ENCODE data around the gene CFAP119. TPM values are rescaled to one million over a fixed set of nuclear protein-coding genes. Genes with fewer than 3 reads are reported as not detected.
"Not testable (repeated sequence)": the region's sequence is repeated elsewhere in the genome, so short reads cannot be mapped to it uniquely, and the experiment has no call there.

CFAP119 gene
- polyA plus RNA-seq (ENCODE audit: insufficient read length in 10 of 10) = 1 to 10 TPM in 9 of 10 donors, under 1 TPM in 1; 0.42 to 2.0 (median 1.8) TPM
- long read RNA-seq, donor 1 = 0 reads
- long read RNA-seq, donor 2, partial matches to known transcripts = 0 of 1 reads
- long read RNA-seq, donor 2, other reads (novel, unspliced or antisense) = 0 of 1 reads
- long read RNA-seq, donor 3 = 0 reads
- long read RNA-seq, donor 4 = 0 reads
- long read RNA-seq, donor 5 = 0 reads
- long read RNA-seq, donor 6 = 0 reads
- long read RNA-seq, donor 7, partial matches to known transcripts = 5 of 5 reads
- long read RNA-seq, donor 7, other reads (novel, unspliced or antisense) = 0 of 5 reads
- long read RNA-seq, donor 8 = 0 reads
- long read RNA-seq, donor 9 = 0 reads

GRCh38 chr16:30761928-30762902, at the start of gene CFAP119, which contains the start of gene RNF40:
Gene CFAP119 (minus strand): TSS chr16:30762062. CDS start chr16:30761748, 314 bp downstream.
Gene RNF40 (plus strand): TSS chr16:30762322. CDS start chr16:30762546, 224 bp downstream.
- peak; percentile 98 to 100 (median 99) for DNase-seq

- DNase-seq = not testable (repeated sequence)
Measured at GRCh38 chr16:30809675-30810074, 47.8 kb upstream of the CFAP119 start.

- not testable (repeated sequence) for DNase-seq
Measured at GRCh38 chr16:30808890-30809426, 47.1 kb upstream of the CFAP119 start.

- no peak for DNase-seq
Measured at GRCh38 chr16:30808146-30808545, 46.3 kb upstream of the CFAP119 start.

- peak; percentile 80 to 95 (median 92) for DNase-seq
Measured at GRCh38 chr16:30805370-30806169, 43.7 kb upstream of the CFAP119 start.

- no peak for DNase-seq
Measured at GRCh38 chr16:30805056-30805369, 43.2 kb upstream of the CFAP119 start.

- no peak for DNase-seq
Measured at GRCh38 chr16:30802936-30803335, 41.1 kb upstream of the CFAP119 start.

- no peak for DNase-seq
Measured at GRCh38 chr16:30797670-30798309, 35.9 kb upstream of the CFAP119 start.

- no peak for DNase-seq
Measured at GRCh38 chr16:30794634-30795033, 32.8 kb upstream of the CFAP119 start.

GRCh38 chr16:30793508-30794069, 31.7 kb upstream of the CFAP119 start:
- no peak for DNase-seq

- no peak for DNase-seq
Measured at GRCh38 chr16:30787613-30788378, 25.9 kb upstream of the CFAP119 start.

GRCh38 chr16:30786936-30787612, 25.2 kb upstream of the CFAP119 start, which contains the start of gene ZNF629:
Gene ZNF629 (minus strand): TSS chr16:30787205. CDS start chr16:30784482, 2,723 bp downstream.
- DNase-seq = peak; percentile 77 to 93 (median 85)

- peak in 2 of 3 donors; percentile 42 to 76 for DNase-seq
Measured at GRCh38 chr16:30786115-30786935, 24.5 kb upstream of the CFAP119 start.

- no peak for DNase-seq
Measured at GRCh38 chr16:30785126-30786106, 23.6 kb upstream of the CFAP119 start.

- DNase-seq = no peak
Measured at GRCh38 chr16:30784215-30784614, 22.4 kb upstream of the CFAP119 start.

GRCh38 chr16:30783280-30784109, 21.6 kb upstream of the CFAP119 start:
- DNase-seq = no peak
